ENCODE data around the gene SLC9C2. TPM values are rescaled to one million over a fixed set of nuclear protein-coding genes. Genes with fewer than 3 reads are reported as not detected.

SLC9C2 gene
- total RNA-seq, 2 donors from 2014 or later = not detected

GRCh38 chr1:173590557-173590956, 12.3 kb downstream of the SLC9C2 start:
- H3K27ac ChIP-seq = no peak overlapping the region
- TF ChIP-seq CTCF (IDR thresholded peaks at IDR 0.05) (no peak), POLR2A (IDR thresholded peaks at IDR 0.05) (no peak)
- no peaks in the 10 kb centered on the region for H3K4me1 ChIP-seq
- ATAC-seq (no peak), DNase-seq (no peak)
- no peaks in the 10 kb centered on the region for H3K36me3 ChIP-seq (replicated peaks in 1 of 2; ENCODE audit: insufficient read depth in 1 of 2, low read depth in 2 of 2)
- intact Hi-C loops (cut with DNase I) = no loop called here
- H3K9me3 ChIP-seq = no peaks in the 10 kb centered on the region
- H3K4me3 ChIP-seq = no peak overlapping the region
- H3K27me3 ChIP-seq = no peaks in the 10 kb centered on the region
- WGBS, 2 donors = 30 to 46% methylated on average over 1 of the region's 1 CpG

DNA sequence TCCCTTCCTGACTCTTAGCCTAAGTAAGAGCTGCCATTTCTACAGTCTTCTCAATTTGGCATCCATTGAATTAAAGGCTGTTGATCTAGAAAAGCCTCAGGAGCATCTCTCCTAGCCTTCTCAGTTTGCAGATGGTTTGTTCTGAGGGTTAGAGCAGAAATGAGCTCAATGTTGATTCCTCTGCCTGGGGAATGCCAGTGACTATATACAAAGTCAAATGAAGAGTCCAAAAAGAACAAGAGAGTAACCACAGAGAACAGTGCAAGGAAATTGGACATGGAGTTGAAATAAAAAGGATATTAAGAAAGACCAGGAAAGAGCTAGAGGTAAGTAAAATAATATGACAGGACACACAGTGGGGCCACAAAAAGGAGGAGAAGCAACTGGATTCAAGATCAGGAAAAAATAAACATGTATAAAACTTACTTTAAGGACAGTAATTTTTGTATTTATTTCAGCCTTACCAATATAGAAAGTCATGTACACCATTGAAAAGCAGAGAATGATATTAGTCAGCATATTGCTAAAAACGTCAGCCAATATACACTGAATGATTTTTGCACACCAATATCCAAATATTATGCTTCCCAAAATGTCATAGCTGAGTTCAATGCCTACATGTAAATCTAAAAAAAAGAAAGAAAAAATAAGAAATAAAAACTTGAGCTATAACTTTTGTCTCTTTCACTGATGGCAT, 21.3 kb downstream of the SLC9C2 start:
- Histone ChIP-seq H3K27me3 (no peaks in the 10 kb centered on the region), H3K4me3 (no peak overlapping the region), H3K36me3 (replicated peaks in 1 of 2; ENCODE audit: insufficient read depth in 1 of 2, low read depth in 2 of 2) (no peaks in the 10 kb centered on the region), H3K4me1 (no peaks in the 10 kb centered on the region), H3K27ac (no peak overlapping the region), H3K9me3 (no peaks in the 10 kb centered on the region)
- no peak for DNase-seq
- intact Hi-C loops (cut with DNase I) = no loop called here
- 33% methylated on average over 1 of the region's 1 CpG for WGBS, 2 donors
- no peak for ATAC-seq
- TF ChIP-seq CTCF (IDR thresholded peaks at IDR 0.05) = no peak
- TF ChIP-seq POLR2A (IDR thresholded peaks at IDR 0.05) = no peak

- 46 to 49% methylated on average over 3 of the region's 3 CpGs for WGBS, 2 donors
- DNase-seq = no peak
- no peak for ATAC-seq
- Histone ChIP-seq H3K4me1 (no peaks in the 10 kb centered on the region), H3K27me3 (no peaks in the 10 kb centered on the region), H3K4me3 (no peak overlapping the region), H3K27ac (no peak overlapping the region), H3K9me3 (no peaks in the 10 kb centered on the region), H3K36me3 (replicated peaks in 1 of 2; ENCODE audit: insufficient read depth in 1 of 2, low read depth in 2 of 2) (no peaks in the 10 kb centered on the region)
- TF ChIP-seq CTCF (IDR thresholded peaks at IDR 0.05) = no peak
- no peak for TF ChIP-seq POLR2A (IDR thresholded peaks at IDR 0.05)
- intact Hi-C loops (cut with DNase I) = no loop called here
These were observed 22.2 kb downstream of the SLC9C2 start for GRCh38 chr1:173580658-173581057.

DNA sequence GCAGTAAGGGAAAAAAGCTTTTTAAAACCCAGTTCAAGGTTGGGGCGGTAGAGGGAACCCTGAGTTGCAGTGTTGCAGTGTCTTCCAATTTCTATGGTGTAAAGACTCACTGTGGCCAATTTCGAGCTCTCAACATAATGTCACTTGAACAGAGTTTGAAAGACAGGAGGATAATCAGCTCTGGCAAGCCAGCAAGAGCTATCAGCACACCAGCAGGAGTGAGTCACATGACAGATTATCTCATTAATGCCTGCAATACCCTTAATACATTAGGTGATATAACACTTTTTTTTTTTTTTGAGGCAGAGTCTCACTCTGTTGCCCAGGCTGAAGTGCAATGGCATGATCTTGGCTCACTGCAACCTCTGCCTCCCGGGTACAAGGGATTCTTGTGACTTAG, 22.8 kb downstream of the SLC9C2 start:
- WGBS, 2 donors = 79 to 84% methylated on average over 3 of the region's 3 CpGs
- DNase-seq (no peak), ATAC-seq (no peak)
- H3K27me3 ChIP-seq = no peaks in the 10 kb centered on the region
- no peak overlapping the region for H3K4me3 ChIP-seq
- no peaks in the 10 kb centered on the region for H3K4me1 ChIP-seq
- no peaks in the 10 kb centered on the region for H3K9me3 ChIP-seq
- no peak overlapping the region for H3K27ac ChIP-seq
- no peaks in the 10 kb centered on the region for H3K36me3 ChIP-seq (replicated peaks in 1 of 2; ENCODE audit: insufficient read depth in 1 of 2, low read depth in 2 of 2)
- intact Hi-C loops (cut with DNase I) = no loop called here
- TF ChIP-seq CTCF (IDR thresholded peaks at IDR 0.05) = no peak
- TF ChIP-seq POLR2A (IDR thresholded peaks at IDR 0.05) = no peak

- Histone ChIP-seq H3K27ac (no peak overlapping the region), H3K4me1 (no peaks in the 10 kb centered on the region), H3K36me3 (replicated peaks in 1 of 2; ENCODE audit: insufficient read depth in 1 of 2, low read depth in 2 of 2) (no peaks in the 10 kb centered on the region), H3K9me3 (no peaks in the 10 kb centered on the region), H3K4me3 (no peak overlapping the region), H3K27me3 (no peaks in the 10 kb centered on the region)
- no peak for TF ChIP-seq CTCF (IDR thresholded peaks at IDR 0.05)
- TF ChIP-seq POLR2A (IDR thresholded peaks at IDR 0.05) = no peak
- 63 to 91% methylated on average over 4 of the region's 4 CpGs for WGBS, 2 donors
- DNase-seq (no peak), ATAC-seq (no peak)
- intact Hi-C loops (cut with DNase I) = no loop called here
These were observed 29.3 kb downstream of the SLC9C2 start for GRCh38 chr1:173573596-173573995.
